GM21786 (cell line): Measurements from ENCODE around the gene SPTB.

Source experiments
- ATAC-seq: cut with Tn5 transposase; IDR thresholded peaks from one replicate; pipeline ENCODE4 v1.9.1; 2021; ENCODE audit not compliant: unreplicated experiment

The SPTB gene

GRCh38 chr14:64889352-64889751 is 9.6 kb upstream of the SPTB start:
- no peak for ATAC-seq

GRCh38 chr14:64885559-64885958 is 5.9 kb upstream of the SPTB start:
- ATAC-seq, result no peak

GRCh38 chr14:64880221-64881121 is 764 bp upstream of the SPTB start:
- ATAC-seq, result no peak

- no peak for ATAC-seq
Measured at GRCh38 chr14:64878837-64879634, 671 bp downstream of the SPTB start.

- no peak for ATAC-seq
Measured at GRCh38 chr14:64877846-64878245, 1.9 kb downstream of the SPTB start.

- no peak for ATAC-seq
Measured at GRCh38 chr14:64875350-64875749, 4.4 kb downstream of the SPTB start.

GRCh38 chr14:64873506-64874219 is 6.0 kb downstream of the SPTB start:
- no peak for ATAC-seq

- ATAC-seq, result no peak
Measured at GRCh38 chr14:64871344-64871743, 8.4 kb downstream of the SPTB start.

GRCh38 chr14:64870160-64870559 is 9.5 kb downstream of the SPTB start:
- ATAC-seq, result no peak

- ATAC-seq, result no peak
Measured at GRCh38 chr14:64868841-64869240, 10.9 kb downstream of the SPTB start.

GRCh38 chr14:64868379-64868778 is 11.3 kb downstream of the SPTB start:
- ATAC-seq, result no peak

- ATAC-seq, result no peak
Measured at GRCh38 chr14:64867182-64867581, 12.5 kb downstream of the SPTB start.

- no peak for ATAC-seq
Measured at GRCh38 chr14:64865992-64866391, 13.7 kb downstream of the SPTB start.

- no peak for ATAC-seq
Measured at GRCh38 chr14:64865109-64865508, 14.6 kb downstream of the SPTB start.

- ATAC-seq, result no peak
Measured at GRCh38 chr14:64864258-64864657, 15.4 kb downstream of the SPTB start.

GRCh38 chr14:64861916-64862315 is 17.8 kb downstream of the SPTB start:
- no peak for ATAC-seq

GRCh38 chr14:64860039-64860438 is 19.7 kb downstream of the SPTB start:
- no peak for ATAC-seq

- no peak for ATAC-seq
Measured at GRCh38 chr14:64857979-64858744, 21.5 kb downstream of the SPTB start.

- ATAC-seq, result no peak
Measured at GRCh38 chr14:64856529-64857445, 22.9 kb downstream of the SPTB start.
